OCI-LY3 (cell line): ENCODE data around the gene CLDN11.

ENCODE experiments used
- H2AFZ ChIP-seq: fragments of 200-600, 300-600 bp; shearing (Covaris generic); 2 replicates; pipeline ENCODE4 v1.6.0; 2014; ENCODE audit warnings: antibody characterized with exemption, low read depth, low read length
- H3K27ac ChIP-seq: fragments of 200-600, 300-600 bp; sonication (generic); 2 replicates; pipeline ENCODE4 v1.5.1; 2014; ENCODE audit warnings: mild to moderate bottlenecking, low read length, moderate library complexity, mixed read lengths
- H3K27me3 ChIP-seq: fragments of 200-600, 300-600 bp; sonication (generic); 2 replicates; pipeline ENCODE4 v1.6.1; 2014; ENCODE audit warnings: low read depth, low read length, mixed read lengths
- H3K36me3 ChIP-seq: fragments of 200-600, 300-600 bp; sonication (generic); replicated peaks from 2 replicates; pipeline ENCODE3; 2014; ENCODE audit warnings: low read depth, low read length, mixed read lengths
- H3K4me1 ChIP-seq: fragments of 300-600, 200-600 bp; sonication (generic); 2 replicates; pipeline ENCODE4 v1.6.1; 2014; ENCODE audit warnings: low read length, mixed read lengths
- H3K4me2 ChIP-seq: fragments of 200-600, 300-600 bp; sonication (generic); 2 replicates; pipeline ENCODE4 v1.6.1; 2014; ENCODE audit warnings: low read length, mixed read lengths
- H3K4me3 ChIP-seq: fragments of 300-600, 200-600 bp; sonication (generic); 2 replicates; pipeline ENCODE4 v1.5.1; 2014; ENCODE audit warnings: antibody characterized with exemption, mild to moderate bottlenecking, low read length, moderate library complexity
- H3K79me2 ChIP-seq: fragments of 300-600, 200-600 bp; shearing (Covaris generic); 2 replicates; pipeline ENCODE4 v1.6.1; 2014; ENCODE audit warnings: mild to moderate bottlenecking, low read length, mixed read lengths
- H3K9ac ChIP-seq: fragments of 300-600, 200-600 bp; shearing (Covaris generic); 2 replicates; pipeline ENCODE4 v1.6.0; 2014; ENCODE audit warnings: mild to moderate bottlenecking, low read length, moderate library complexity
- H3K9me3 ChIP-seq: fragments of 200-600, 300-600 bp; shearing (Covaris generic); 2 replicates; pipeline ENCODE4 v1.6.1; 2014; ENCODE audit warnings: low read length, mixed read lengths; ENCODE audit not compliant: insufficient read depth
- H4K20me1 ChIP-seq: fragments of 200-600, 300-600 bp; sonication (generic); 2 replicates; pipeline ENCODE4 v1.6.1; 2016; ENCODE audit warnings: low read length, mixed read lengths; ENCODE audit not compliant: insufficient read depth
- CTCF ChIP-seq: fragments of 200-600, 300-600 bp; sonication (generic); IDR thresholded peaks from 2 replicates; pipeline ENCODE4 v1.5.1; 2014; ENCODE audit warnings: antibody characterized with exemption, low read length, low read depth
- EZH2phosphoT487 ChIP-seq: fragments of 200-600 bp; shearing (Covaris generic); IDR thresholded peaks from 2 replicates; pipeline ENCODE4 v1.6.1; 2018; ENCODE audit warnings: antibody characterized with exemption, mixed run types, low read depth

Gene CLDN11

GRCh38 chr3:170417090-170417489, 1.6 kb upstream of the CLDN11 start:
- no peaks in the 10 kb centered on the region for H4K20me1 ChIP-seq
- TF ChIP-seq EZH2phosphoT487, result no peak
- no peak for TF ChIP-seq CTCF

GRCh38 chr3:170419557-170420087, 954 bp downstream of the CLDN11 start:
- Histone ChIP-seq H4K20me1 (no peaks in the 10 kb centered on the region), H3K79me2 (no peaks in the 10 kb centered on the region), H3K36me3 (no peaks in the 10 kb centered on the region), H3K4me1 (no peaks in the 10 kb centered on the region), H3K27ac (no peak overlapping the region), H2AFZ (no peak overlapping the region), H3K27me3 (no peaks in the 10 kb centered on the region), H3K9me3 (no peaks in the 10 kb centered on the region), H3K9ac (no peak overlapping the region), H3K4me2 (no peak overlapping the region), H3K4me3 (no peak overlapping the region)
- no peak for TF ChIP-seq EZH2phosphoT487
- TF ChIP-seq CTCF, result no peak

More at GRCh38 chr3:170417090-170417489, 1.6 kb upstream of the CLDN11 start:
- Histone ChIP-seq H3K4me3 (no peak overlapping the region), H2AFZ (no peak overlapping the region), H3K27ac (no peak overlapping the region), H3K4me1 (no peaks in the 10 kb centered on the region), H3K36me3 (no peaks in the 10 kb centered on the region), H3K4me2 (no peak overlapping the region), H3K79me2 (no peaks in the 10 kb centered on the region), H3K9ac (no peak overlapping the region), H3K27me3 (no peaks in the 10 kb centered on the region), H3K9me3 (no peaks in the 10 kb centered on the region)

GRCh38 chr3:170420307-170420821, 1.7 kb downstream of the CLDN11 start:
- Histone ChIP-seq H3K4me1 (no peaks in the 10 kb centered on the region), H3K27me3 (no peaks in the 10 kb centered on the region), H3K9ac (no peak overlapping the region), H3K4me3 (no peak overlapping the region), H3K9me3 (no peaks in the 10 kb centered on the region), H3K79me2 (no peaks in the 10 kb centered on the region), H3K4me2 (no peak overlapping the region), H4K20me1 (no peaks in the 10 kb centered on the region), H2AFZ (no peak overlapping the region), H3K27ac (no peak overlapping the region), H3K36me3 (no peaks in the 10 kb centered on the region)
- TF ChIP-seq CTCF, result no peak
- TF ChIP-seq EZH2phosphoT487, result no peak

GRCh38 chr3:170421111-170421641, 2.5 kb downstream of the CLDN11 start:
- H3K4me2 ChIP-seq, result no peak overlapping the region
- no peaks in the 10 kb centered on the region for H3K79me2 ChIP-seq
- H3K27me3 ChIP-seq, result no peaks in the 10 kb centered on the region
- no peaks in the 10 kb centered on the region for H3K4me1 ChIP-seq
- no peak for TF ChIP-seq CTCF
- TF ChIP-seq EZH2phosphoT487, result no peak
- H3K27ac ChIP-seq, result no peak overlapping the region
- H3K36me3 ChIP-seq, result no peaks in the 10 kb centered on the region
- H3K9me3 ChIP-seq, result no peaks in the 10 kb centered on the region
- no peak overlapping the region for H3K4me3 ChIP-seq
- H2AFZ ChIP-seq, result no peak overlapping the region
- no peak overlapping the region for H3K9ac ChIP-seq
- no peaks in the 10 kb centered on the region for H4K20me1 ChIP-seq
